Effector memory CD4-positive, alpha-beta T cell (primary cell): ENCODE data around the gene SYT14.
"Not testable (repeated sequence)": the region's sequence is repeated elsewhere in the genome, so short reads cannot be mapped to it uniquely, and the experiment has no call there.

ENCODE experiments used
- DNase-seq, 3 donors: peaks; one replicate each; pipeline ENCODE4 v3.0.0-alpha.2; 2020
- H3K27ac ChIP-seq: 2 replicates; pipeline ENCODE4 v1.7.0; 2013; ENCODE audit warnings: mild to moderate bottlenecking, low read length, moderate library complexity; ENCODE audit not compliant: insufficient read depth, poor library complexity, severe bottlenecking
- H3K27me3 ChIP-seq: replicated peaks from 2 replicates; pipeline ENCODE4 v1.7.0; 2013; ENCODE audit warnings: mild to moderate bottlenecking, low read length; ENCODE audit not compliant: insufficient read depth, control insufficient read depth, poor library complexity, severe bottlenecking
- H3K36me3 ChIP-seq: 2 replicates; pipeline ENCODE4 v1.7.0; 2013; ENCODE audit warnings: mild to moderate bottlenecking, low read length, moderate library complexity; ENCODE audit not compliant: control insufficient read depth, insufficient read depth
- H3K4me1 ChIP-seq: 2 replicates; pipeline ENCODE4 v1.7.0; 2013; ENCODE audit warnings: low read length, mild to moderate bottlenecking; ENCODE audit not compliant: control insufficient read depth, insufficient read depth, poor library complexity, severe bottlenecking
- H3K4me3 ChIP-seq: 2 replicates; pipeline ENCODE4 v1.7.0; 2013; ENCODE audit warnings: low read length, low read depth, mild to moderate bottlenecking; ENCODE audit not compliant: insufficient read depth, poor library complexity, severe bottlenecking
- H3K9me3 ChIP-seq: 2 replicates; pipeline ENCODE4 v1.7.0; 2013; ENCODE audit warnings: mild to moderate bottlenecking, low read length, moderate library complexity; ENCODE audit not compliant: control insufficient read depth

SYT14 gene

GRCh38 chr1:209978721-209979120 lies 40.7 kb downstream of the SYT14 start:
- H3K9me3 ChIP-seq, H3K27me3 ChIP-seq, H3K27ac ChIP-seq, H3K36me3 ChIP-seq, H3K4me3 ChIP-seq, DNase-seq, H3K4me1 ChIP-seq: not testable (repeated sequence)

DNA sequence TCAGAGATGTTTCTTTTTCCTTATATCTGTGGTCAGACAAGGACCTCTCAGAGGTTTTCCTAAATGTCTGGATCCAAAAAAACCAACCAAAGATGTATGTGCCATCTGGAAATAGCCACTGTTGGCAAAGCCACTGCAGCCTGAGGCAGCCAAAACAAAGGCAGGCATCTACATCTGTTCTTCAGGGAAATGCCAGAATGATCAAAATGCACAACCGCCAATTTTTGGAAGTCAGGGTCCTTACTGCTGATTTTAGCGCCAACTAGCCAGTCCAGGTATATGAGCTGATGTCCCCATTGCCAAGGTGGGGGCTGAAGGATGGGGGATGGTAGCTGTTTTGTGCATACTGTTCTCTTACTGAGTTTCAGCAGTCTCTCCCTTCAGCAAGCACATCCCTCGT lies 45.9 kb downstream of the SYT14 start:
- H3K27ac ChIP-seq, result no peak overlapping the region
- no peaks in the 10 kb centered on the region for H3K27me3 ChIP-seq
- no peak for DNase-seq
- no peaks in the 10 kb centered on the region for H3K4me1 ChIP-seq
- H3K9me3 ChIP-seq, result no peaks in the 10 kb centered on the region
- H3K4me3 ChIP-seq, result no peak overlapping the region
- no peaks in the 10 kb centered on the region for H3K36me3 ChIP-seq

GRCh38 chr1:209985002-209985401 lies 47.0 kb downstream of the SYT14 start:
- Histone ChIP-seq H3K9me3 (no peaks in the 10 kb centered on the region), H3K27ac (no peak overlapping the region), H3K36me3 (no peaks in the 10 kb centered on the region), H3K4me3 (no peak overlapping the region), H3K4me1 (no peaks in the 10 kb centered on the region), H3K27me3 (no peaks in the 10 kb centered on the region)
- no peak for DNase-seq

DNA sequence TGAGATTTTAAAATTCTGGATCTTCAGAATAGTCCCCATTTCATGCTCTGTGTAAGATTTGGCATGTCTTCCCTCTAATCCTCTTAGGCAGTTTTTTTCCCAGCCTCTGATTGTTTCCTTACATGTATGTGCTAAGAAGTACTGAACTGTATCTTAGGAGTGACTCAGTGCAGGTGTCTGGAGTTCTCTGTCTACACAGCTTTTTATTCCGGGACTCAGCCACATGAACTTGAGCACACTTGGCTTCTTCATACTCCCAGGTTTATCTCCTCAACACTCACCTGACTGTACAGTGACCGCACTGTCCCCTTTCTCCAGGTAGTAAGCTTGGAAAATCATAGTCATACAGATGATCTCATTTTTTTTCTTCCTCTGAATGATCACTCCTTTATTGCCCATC lies 50.7 kb downstream of the SYT14 start:
- H3K36me3 ChIP-seq, result no peaks in the 10 kb centered on the region
- H3K4me3 ChIP-seq, result no peak overlapping the region
- no peaks in the 10 kb centered on the region for H3K27me3 ChIP-seq
- no peaks in the 10 kb centered on the region for H3K9me3 ChIP-seq
- no peak for DNase-seq
- H3K27ac ChIP-seq, result no peak overlapping the region
- H3K4me1 ChIP-seq, result no peaks in the 10 kb centered on the region

DNA sequence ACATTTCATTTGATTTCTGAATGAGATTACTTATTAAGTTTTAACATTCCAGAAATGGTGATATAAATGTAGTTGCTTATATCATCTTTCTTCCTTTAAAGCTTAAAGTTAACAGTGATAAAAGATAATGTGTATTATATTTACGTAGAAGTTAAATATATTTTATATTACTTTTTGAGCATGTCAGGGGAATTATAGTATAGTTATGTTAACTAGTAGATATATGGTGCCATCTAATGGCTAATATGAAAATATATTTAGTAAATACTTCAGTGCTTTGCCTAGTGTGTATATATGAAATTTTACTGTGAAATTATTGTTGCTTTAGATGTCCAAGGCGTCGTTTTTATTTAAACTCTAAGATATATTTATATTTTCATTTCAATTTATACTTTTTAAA lies 51.5 kb downstream of the SYT14 start:
- Histone ChIP-seq H3K4me3 (no peak overlapping the region), H3K36me3 (no peaks in the 10 kb centered on the region), H3K27ac (no peak overlapping the region), H3K9me3 (no peaks in the 10 kb centered on the region), H3K4me1 (no peaks in the 10 kb centered on the region), H3K27me3 (no peaks in the 10 kb centered on the region)
- no peak for DNase-seq

DNA sequence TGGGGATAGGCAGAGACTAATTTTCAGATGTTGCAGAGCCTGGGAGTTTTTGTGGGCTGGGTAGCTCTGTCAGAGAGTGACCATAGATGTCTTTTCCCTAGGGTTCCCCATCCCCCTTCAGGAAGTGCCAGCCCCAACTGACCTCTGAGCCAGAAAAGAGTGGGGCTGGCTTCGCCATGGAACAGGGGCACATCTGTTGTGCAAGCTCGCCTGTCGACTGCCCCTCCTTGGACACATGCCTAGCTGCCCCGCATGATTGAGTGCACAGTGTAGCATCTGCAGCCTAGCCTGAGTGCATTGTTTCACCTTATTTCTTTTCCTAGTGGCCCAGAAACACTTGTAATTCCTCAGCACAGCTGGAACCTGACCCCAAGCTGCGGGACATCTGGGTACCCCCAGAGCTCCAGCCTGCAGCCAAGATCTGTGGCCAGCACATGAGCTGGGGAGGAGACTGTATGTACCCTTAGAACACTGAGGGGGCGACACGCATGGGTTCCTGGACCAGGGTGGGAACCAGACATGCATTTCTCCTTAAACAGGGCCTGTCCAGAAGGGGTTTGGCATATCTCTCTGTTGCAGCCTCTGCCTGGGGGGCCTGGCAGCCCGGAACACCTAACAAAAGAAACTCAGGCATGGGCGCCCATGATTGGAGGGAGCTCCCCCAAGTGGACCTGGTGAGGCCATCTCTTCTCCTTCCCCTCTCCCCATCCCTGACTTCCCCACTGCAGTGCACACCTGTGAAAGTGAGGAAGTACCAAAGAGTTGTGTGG lies 55.2 kb downstream of the SYT14 start:
- H3K27ac ChIP-seq, result no peak overlapping the region
- H3K9me3 ChIP-seq, result no peaks in the 10 kb centered on the region
- H3K27me3 ChIP-seq, result no peaks in the 10 kb centered on the region
- no peak overlapping the region for H3K4me3 ChIP-seq
- DNase-seq, result no peak
- H3K36me3 ChIP-seq, result no peaks in the 10 kb centered on the region
- no peaks in the 10 kb centered on the region for H3K4me1 ChIP-seq

GRCh38 chr1:209996348-209996747 lies 58.3 kb downstream of the SYT14 start:
- H3K36me3 ChIP-seq, result no peaks in the 10 kb centered on the region
- no peak overlapping the region for H3K4me3 ChIP-seq
- H3K27ac ChIP-seq, result no peak overlapping the region
- H3K4me1 ChIP-seq, result no peaks in the 10 kb centered on the region
- H3K9me3 ChIP-seq, result no peaks in the 10 kb centered on the region
- DNase-seq, result no peak
- H3K27me3 ChIP-seq, result no peaks in the 10 kb centered on the region

DNA sequence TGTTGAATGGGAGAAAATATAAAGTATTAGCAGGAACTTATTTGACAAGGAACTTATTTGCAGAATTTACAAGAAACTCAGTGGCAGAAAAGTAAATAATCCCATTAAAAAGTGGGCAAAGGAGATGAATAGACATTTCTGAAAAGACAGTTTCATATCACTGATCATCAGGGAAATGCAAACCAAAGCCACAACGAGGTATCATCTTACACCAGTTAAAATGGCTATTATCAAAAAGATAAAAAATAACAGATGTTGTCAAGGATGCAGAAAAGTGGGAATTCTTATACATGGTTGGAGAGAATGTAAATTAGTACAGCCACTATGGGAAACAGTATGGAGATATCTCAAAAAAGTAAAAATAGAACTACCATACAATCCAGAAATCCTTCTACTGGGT lies 61.0 kb downstream of the SYT14 start:
- Histone ChIP-seq H3K27me3 (no peaks in the 10 kb centered on the region), H3K36me3 (no peaks in the 10 kb centered on the region), H3K27ac (no peak overlapping the region), H3K9me3 (no peaks in the 10 kb centered on the region), H3K4me1 (no peaks in the 10 kb centered on the region), H3K4me3 (no peak overlapping the region)
- DNase-seq, result no peak

DNA sequence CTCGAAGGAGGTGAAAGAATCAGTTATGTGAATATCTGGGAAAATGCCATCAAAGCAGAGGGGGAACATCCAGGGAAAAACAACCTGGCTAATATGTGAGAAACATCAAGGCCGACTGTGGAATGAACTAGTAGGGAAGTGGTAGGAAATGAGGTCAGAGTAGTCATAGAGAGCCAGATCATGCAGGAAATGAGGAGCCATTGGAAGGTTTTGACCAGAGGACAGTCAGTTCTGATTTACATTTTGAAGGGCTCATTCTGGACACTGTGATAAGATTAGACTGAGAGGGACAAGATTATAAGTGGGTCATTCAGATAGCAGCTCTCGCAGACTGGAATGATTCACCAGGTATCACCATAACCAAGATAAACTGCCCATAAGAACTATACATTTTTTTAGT lies 63.7 kb downstream of the SYT14 start:
- H3K9me3 ChIP-seq, result no peaks in the 10 kb centered on the region

DNA sequence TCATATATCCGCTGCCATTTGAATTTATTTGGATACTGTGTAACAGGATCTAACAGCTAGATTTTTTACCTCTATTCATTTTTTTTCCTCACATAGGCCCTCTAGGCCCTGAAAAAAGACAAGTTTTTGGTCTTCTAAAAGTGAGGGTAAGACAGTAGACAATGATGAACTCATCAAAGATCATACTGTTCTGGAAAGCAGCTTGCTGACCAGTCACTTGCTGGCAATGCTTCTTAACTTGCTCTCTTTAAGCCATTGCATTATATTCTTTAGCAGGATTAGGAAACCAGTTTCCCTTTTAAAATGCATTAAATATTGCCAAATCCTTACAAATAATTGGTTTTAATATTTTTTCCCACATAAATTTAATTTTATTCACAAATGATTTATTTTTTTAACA lies 65.5 kb downstream of the SYT14 start:
- Histone ChIP-seq H3K4me1 (no peaks in the 10 kb centered on the region), H3K27me3 (no peaks in the 10 kb centered on the region), H3K4me3 (no peak overlapping the region), H3K27ac (no peak overlapping the region), H3K36me3 (no peaks in the 10 kb centered on the region), H3K9me3 (no peaks in the 10 kb centered on the region)
- DNase-seq, result no peak

More for the DNA sequence above, 63.7 kb downstream of the SYT14 start:
- H3K27me3 ChIP-seq, result no peaks in the 10 kb centered on the region
- DNase-seq, result no peak
- no peaks in the 10 kb centered on the region for H3K4me1 ChIP-seq
- no peak overlapping the region for H3K27ac ChIP-seq
- H3K4me3 ChIP-seq, result no peak overlapping the region
- H3K36me3 ChIP-seq, result no peaks in the 10 kb centered on the region
